SK-N-SH treated with all-trans-retinoic acid at 6 μM for 48 hours (cell line): ENCODE measurements around the gene HOXA6.

Experiments
- ATAC-seq: fragments of 200-7000 bp; cut with Tn5 transposase; 3 replicates; pipeline ENCODE4 v1.9.1; 2020; ENCODE audit warnings: mild to moderate bottlenecking, moderate library complexity
- ARNTL ChIP-seq: fragments of 450-650 bp; formaldehyde crosslinking; IDR thresholded peaks from 2 replicates; pipeline ENCODE4 v1.5.0; 2020; ENCODE audit warnings: low read depth, mild to moderate bottlenecking, moderate library complexity, borderline replicate concordance
- BACH2 ChIP-seq: fragments of 250-450 bp; sonication (Bioruptor Pico); IDR thresholded peaks from 2 replicates; pipeline ENCODE4 v1.9.0; 2021; ENCODE audit warnings: mild to moderate bottlenecking, borderline replicate concordance
- CREB5 ChIP-seq: fragments of 250-450 bp; sonication (Bioruptor Pico); IDR thresholded peaks from 2 replicates; pipeline ENCODE4 v1.5.1; 2020; ENCODE audit warnings: low read depth, mild to moderate bottlenecking, moderate library complexity
- CSDC2 ChIP-seq: fragments of 250-450 bp; sonication (Bioruptor Pico); IDR thresholded peaks from 2 replicates; pipeline ENCODE4 v1.5.0; 2020; ENCODE audit warnings: mild to moderate bottlenecking, moderate library complexity
- GLIS3 ChIP-seq: fragments of 250-450 bp; sonication (Bioruptor Pico); IDR thresholded peaks from 2 replicates; pipeline ENCODE4 v1.5.0; 2020; ENCODE audit warnings: mild to moderate bottlenecking, moderate library complexity
- ISL1 ChIP-seq: fragments of 250-450 bp; sonication (Bioruptor Pico); IDR thresholded peaks from 2 replicates; pipeline ENCODE4 v2.1.2; 2022; ENCODE audit warnings: mild to moderate bottlenecking, moderate library complexity
- OSR1 ChIP-seq: fragments of 250-450 bp; sonication (Bioruptor Pico); IDR thresholded peaks from 2 replicates; pipeline ENCODE4 v1.8.0; 2022; ENCODE audit warnings: moderate library complexity, mild to moderate bottlenecking, inconsistent platforms
- PPARA ChIP-seq: fragments of 250-450 bp; sonication (Bioruptor Pico); IDR thresholded peaks from 2 replicates; pipeline ENCODE4 v1.5.0; 2020; ENCODE audit warnings: mild to moderate bottlenecking, borderline replicate concordance
- RARB ChIP-seq: fragments of 250-450 bp; sonication (Bioruptor Pico); IDR thresholded peaks from 2 replicates; pipeline ENCODE4 v1.8.0; 2021; ENCODE audit warnings: mild to moderate bottlenecking, moderate library complexity
- SNAI2 ChIP-seq: fragments of 250-450 bp; sonication (Bioruptor Pico); IDR thresholded peaks from 2 replicates; pipeline ENCODE4 v1.5.0; 2020; ENCODE audit warnings: mild to moderate bottlenecking, moderate library complexity
- TCF4 ChIP-seq: fragments of 250-450 bp; sonication (Bioruptor Pico); IDR thresholded peaks from 2 replicates; pipeline ENCODE4 v1.8.0; 2021; ENCODE audit warnings: mild to moderate bottlenecking, moderate library complexity, borderline replicate concordance
- TOX ChIP-seq: fragments of 250-450 bp; sonication (Bioruptor Pico); IDR thresholded peaks from 2 replicates; pipeline ENCODE4 v1.8.0; 2021; ENCODE audit warnings: mild to moderate bottlenecking, moderate library complexity, borderline replicate concordance
- ZC3H10 ChIP-seq: fragments of 250-450 bp; sonication (Bioruptor Pico); IDR thresholded peaks from 2 replicates; pipeline ENCODE4 v1.5.1; 2021; ENCODE audit warnings: mild to moderate bottlenecking, moderate library complexity
- ZFP3 ChIP-seq: fragments of 250-450 bp; sonication (Bioruptor Pico); IDR thresholded peaks from 2 replicates; pipeline ENCODE4 v1.5.0; 2020; ENCODE audit warnings: mild to moderate bottlenecking, moderate library complexity
- ZFP30 ChIP-seq: fragments of 450-650 bp; formaldehyde crosslinking; IDR thresholded peaks from 2 replicates; pipeline ENCODE4 v1.5.0; 2022; ENCODE audit warnings: mild to moderate bottlenecking, moderate library complexity
- ZNF565 ChIP-seq: fragments of 450-650 bp; formaldehyde crosslinking; conservative IDR thresholded peaks from 2 replicates; pipeline ENCODE4 v1.5.0; 2020; ENCODE audit warnings: low read depth, mild to moderate bottlenecking, moderate library complexity
- ZNF70 ChIP-seq: fragments of 450-650 bp; formaldehyde crosslinking; IDR thresholded peaks from 2 replicates; pipeline ENCODE4 v1.5.0; 2020; ENCODE audit warnings: mild to moderate bottlenecking, moderate library complexity
- TF ChIP-seq, protein P1 (sequence below): fragments of 250-450 bp; sonication (Bioruptor Pico); IDR thresholded peaks from 2 replicates; pipeline ENCODE4 v1.8.0; 2020; ENCODE audit warnings: mild to moderate bottlenecking, moderate library complexity, borderline replicate concordance
- TF ChIP-seq, protein P2 (sequence below): fragments of 250-450 bp; sonication (Bioruptor Pico); IDR thresholded peaks from 2 replicates; pipeline ENCODE4 v1.5.1; 2021; ENCODE audit warnings: mild to moderate bottlenecking, moderate library complexity
- TF ChIP-seq, protein P3 (sequence below): fragments of 250-450 bp; sonication (Bioruptor Pico); IDR thresholded peaks from 2 replicates; pipeline ENCODE4 v1.5.0; 2020; ENCODE audit warnings: mild to moderate bottlenecking, moderate library complexity

The HOXA6 gene

GRCh38 chr7:27174874-27175625 is 27.5 kb upstream of the HOXA6 start (continued):
- TF ChIP-seq ARNTL (CRISPR knock-in tag) = no peak
- no peak for TF ChIP-seq CREB5 (CRISPR knock-in tag)
- TF ChIP-seq ZNF565 (CRISPR knock-in tag) = no peak

DNA sequence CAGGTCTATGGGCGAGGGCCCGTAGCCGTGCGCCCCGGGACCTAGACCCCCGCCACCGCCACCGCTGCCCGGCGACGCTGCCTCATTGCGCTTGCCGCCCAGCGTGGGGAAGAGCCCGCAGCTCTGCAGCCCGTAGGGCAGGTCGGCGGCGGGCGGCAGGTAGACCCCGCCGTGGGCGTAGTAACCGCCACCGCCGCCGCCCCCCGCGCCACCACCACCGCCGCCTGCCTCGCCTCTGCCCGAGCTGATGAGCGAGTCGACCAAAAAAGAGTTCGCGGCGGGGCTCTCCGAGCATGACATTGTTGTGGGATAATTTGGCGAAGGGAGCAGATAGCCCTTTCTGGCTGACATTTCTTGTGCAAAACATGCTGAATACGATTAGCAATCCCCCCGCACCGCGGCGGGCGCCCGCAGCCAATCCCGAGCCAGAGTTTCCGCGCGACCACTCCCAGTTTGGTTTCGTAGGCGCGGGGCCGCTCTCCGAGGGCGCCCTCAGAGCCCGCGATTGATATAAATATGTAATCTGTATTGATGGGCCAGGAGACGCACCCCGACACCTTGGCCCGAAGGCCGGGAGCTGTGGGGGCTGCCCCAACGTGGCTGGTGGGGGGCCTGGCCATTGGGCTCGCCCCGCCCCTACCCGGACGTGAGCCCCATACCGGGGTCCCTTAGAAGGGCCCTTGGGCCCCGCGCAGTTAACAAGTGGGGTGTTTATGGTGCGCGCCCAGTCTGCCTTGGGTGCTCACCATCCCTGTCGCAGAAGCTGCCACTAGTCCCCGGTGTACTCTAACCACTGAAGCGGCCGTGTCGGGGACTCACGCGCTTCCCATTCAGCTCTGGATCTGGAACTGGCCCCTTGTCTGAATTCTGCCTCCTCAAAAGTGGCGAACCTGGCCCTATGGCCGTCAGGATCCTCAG is 26.6 kb upstream of the HOXA6 start, which contains the start of gene HOXA10:
TSS of gene HOXA10 (minus strand) at position 365 of the 918 bp plus-strand sequence. CDS start at position 351, 14 bp downstream.
- ATAC-seq = no peak

DNA sequence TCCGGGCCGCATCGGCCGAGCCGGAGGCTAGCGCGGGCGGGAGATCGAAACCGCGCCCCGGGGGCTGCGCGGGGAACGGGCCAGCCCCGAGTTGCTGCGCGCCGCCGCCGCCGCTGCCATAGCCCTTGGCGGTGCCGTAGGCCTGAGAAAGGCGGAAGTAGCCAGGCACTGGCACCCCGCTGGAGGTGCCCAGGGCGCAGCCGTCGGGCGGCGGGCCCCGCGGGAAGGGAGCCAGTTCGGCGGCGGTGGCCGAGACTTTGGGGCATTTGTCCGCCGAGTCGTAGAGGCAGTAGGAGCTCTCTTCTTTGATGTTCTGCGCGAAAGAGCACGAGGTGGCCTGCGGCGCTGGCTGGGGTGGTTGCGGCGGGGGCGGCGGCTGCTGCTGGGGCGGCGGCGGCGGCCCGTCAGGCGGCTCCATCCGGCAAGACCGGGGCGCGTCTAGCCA is 26.0 kb upstream of the HOXA6 start:
- ATAC-seq = no peak
- TF ChIP-seq TCF4 (CRISPR knock-in tag) (no peak), ZNF70 (CRISPR knock-in tag) (no peak), SNAI2 (CRISPR knock-in tag) (no peak), ZFP3 (no peak), ZC3H10 (CRISPR knock-in tag) (no peak), OSR1 (CRISPR knock-in tag) (no peak), RARB (CRISPR knock-in tag) (no peak), CSDC2 (no peak), GLIS3 (no peak)
- TF ChIP-seq, protein P1, sequence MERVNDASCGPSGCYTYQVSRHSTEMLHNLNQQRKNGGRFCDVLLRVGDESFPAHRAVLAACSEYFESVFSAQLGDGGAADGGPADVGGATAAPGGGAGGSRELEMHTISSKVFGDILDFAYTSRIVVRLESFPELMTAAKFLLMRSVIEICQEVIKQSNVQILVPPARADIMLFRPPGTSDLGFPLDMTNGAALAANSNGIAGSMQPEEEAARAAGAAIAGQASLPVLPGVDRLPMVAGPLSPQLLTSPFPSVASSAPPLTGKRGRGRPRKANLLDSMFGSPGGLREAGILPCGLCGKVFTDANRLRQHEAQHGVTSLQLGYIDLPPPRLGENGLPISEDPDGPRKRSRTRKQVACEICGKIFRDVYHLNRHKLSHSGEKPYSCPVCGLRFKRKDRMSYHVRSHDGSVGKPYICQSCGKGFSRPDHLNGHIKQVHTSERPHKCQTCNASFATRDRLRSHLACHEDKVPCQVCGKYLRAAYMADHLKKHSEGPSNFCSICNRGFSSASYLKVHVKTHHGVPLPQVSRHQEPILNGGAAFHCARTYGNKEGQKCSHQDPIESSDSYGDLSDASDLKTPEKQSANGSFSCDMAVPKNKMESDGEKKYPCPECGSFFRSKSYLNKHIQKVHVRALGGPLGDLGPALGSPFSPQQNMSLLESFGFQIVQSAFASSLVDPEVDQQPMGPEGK (CRISPR knock-in tag) = no peak

More for the DNA sequence above, 26.6 kb upstream of the HOXA6 start, which contains the start of gene HOXA10:
- TF ChIP-seq RARB (CRISPR knock-in tag) = no peak
- no peak for TF ChIP-seq CREB5 (CRISPR knock-in tag)
- TF ChIP-seq SNAI2 (CRISPR knock-in tag) = no peak
- TF ChIP-seq ISL1 = no peak
- TF ChIP-seq TOX = no peak
- TF ChIP-seq, protein P1 (CRISPR knock-in tag) = no peak
- no peak for TF ChIP-seq ZNF565 (CRISPR knock-in tag)
- TF ChIP-seq, protein P2, sequence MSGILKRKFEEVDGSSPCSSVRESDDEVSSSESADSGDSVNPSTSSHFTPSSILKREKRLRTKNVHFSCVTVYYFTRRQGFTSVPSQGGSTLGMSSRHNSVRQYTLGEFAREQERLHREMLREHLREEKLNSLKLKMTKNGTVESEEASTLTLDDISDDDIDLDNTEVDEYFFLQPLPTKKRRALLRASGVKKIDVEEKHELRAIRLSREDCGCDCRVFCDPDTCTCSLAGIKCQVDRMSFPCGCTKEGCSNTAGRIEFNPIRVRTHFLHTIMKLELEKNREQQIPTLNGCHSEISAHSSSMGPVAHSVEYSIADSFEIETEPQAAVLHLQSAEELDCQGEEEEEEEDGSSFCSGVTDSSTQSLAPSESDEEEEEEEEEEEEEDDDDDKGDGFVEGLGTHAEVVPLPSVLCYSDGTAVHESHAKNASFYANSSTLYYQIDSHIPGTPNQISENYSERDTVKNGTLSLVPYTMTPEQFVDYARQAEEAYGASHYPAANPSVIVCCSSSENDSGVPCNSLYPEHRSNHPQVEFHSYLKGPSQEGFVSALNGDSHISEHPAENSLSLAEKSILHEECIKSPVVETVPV (CRISPR knock-in tag) = no peak
- TF ChIP-seq PPARA (CRISPR knock-in tag) = no peak
- no peak for TF ChIP-seq ZFP30 (CRISPR knock-in tag)
- TF ChIP-seq, protein P3, sequence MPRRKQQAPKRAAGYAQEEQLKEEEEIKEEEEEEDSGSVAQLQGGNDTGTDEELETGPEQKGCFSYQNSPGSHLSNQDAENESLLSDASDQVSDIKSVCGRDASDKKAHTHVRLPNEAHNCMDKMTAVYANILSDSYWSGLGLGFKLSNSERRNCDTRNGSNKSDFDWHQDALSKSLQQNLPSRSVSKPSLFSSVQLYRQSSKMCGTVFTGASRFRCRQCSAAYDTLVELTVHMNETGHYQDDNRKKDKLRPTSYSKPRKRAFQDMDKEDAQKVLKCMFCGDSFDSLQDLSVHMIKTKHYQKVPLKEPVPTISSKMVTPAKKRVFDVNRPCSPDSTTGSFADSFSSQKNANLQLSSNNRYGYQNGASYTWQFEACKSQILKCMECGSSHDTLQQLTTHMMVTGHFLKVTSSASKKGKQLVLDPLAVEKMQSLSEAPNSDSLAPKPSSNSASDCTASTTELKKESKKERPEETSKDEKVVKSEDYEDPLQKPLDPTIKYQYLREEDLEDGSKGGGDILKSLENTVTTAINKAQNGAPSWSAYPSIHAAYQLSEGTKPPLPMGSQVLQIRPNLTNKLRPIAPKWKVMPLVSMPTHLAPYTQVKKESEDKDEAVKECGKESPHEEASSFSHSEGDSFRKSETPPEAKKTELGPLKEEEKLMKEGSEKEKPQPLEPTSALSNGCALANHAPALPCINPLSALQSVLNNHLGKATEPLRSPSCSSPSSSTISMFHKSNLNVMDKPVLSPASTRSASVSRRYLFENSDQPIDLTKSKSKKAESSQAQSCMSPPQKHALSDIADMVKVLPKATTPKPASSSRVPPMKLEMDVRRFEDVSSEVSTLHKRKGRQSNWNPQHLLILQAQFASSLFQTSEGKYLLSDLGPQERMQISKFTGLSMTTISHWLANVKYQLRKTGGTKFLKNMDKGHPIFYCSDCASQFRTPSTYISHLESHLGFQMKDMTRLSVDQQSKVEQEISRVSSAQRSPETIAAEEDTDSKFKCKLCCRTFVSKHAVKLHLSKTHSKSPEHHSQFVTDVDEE (CRISPR knock-in tag) = no peak
- TF ChIP-seq GLIS3 = no peak
- no peak for TF ChIP-seq BACH2 (CRISPR knock-in tag)
